Erythroblast (primary cell): ENCODE results near the gene TFE3.

Experiments used
- GATA1 ChIP-seq: IDR thresholded peaks from 2 replicates; pipeline ENCODE4 v1.6.1; 2011; ENCODE audit warnings: low read depth, mild to moderate bottlenecking, control low read depth, low read length, moderate library complexity
- POLR2A ChIP-seq: IDR thresholded peaks from 2 replicates; pipeline ENCODE4 v1.6.1; 2011; ENCODE audit warnings: mild to moderate bottlenecking, low read length

GRCh38 chrX:48999030-48999429 lies 44.1 kb downstream of the TFE3 start:
- TF ChIP-seq POLR2A, result no peak
- TF ChIP-seq GATA1, result no peak
